GM18951 (cell line): ENCODE data around the gene USP8.
"Not testable (repeated sequence)": the region's sequence is repeated elsewhere in the genome, so short reads cannot be mapped to it uniquely, and the experiment has no call there.

Source experiments
- POLR2A ChIP-seq: IDR thresholded peaks from 4 replicates; pipeline ENCODE4 v1.6.1; 2011; ENCODE audit warnings: mild to moderate bottlenecking; ENCODE audit not compliant: insufficient read length, insufficient read depth; ENCODE audit errors: extremely low read depth
- in situ Hi-C: fragments of 300-500 bp; cut with MboI; formaldehyde crosslinking; loops from one replicate; pipeline ENCODE4 v1.12.0; 2022; ENCODE audit warnings: low sequenced_read_pairs, mixed read lengths, inconsistent platforms; ENCODE audit not compliant: unreplicated experiment

The USP8 gene

GRCh38 chr15:50418041-50418583, 6.1 kb upstream of the USP8 start:
- in situ Hi-C loops: no loop called here
- no peak for TF ChIP-seq POLR2A

GRCh38 chr15:50425219-50425618, 1.0 kb downstream of the USP8 start:
- TF ChIP-seq POLR2A: no peak
- in situ Hi-C loops: no loop called here

GRCh38 chr15:50425678-50426246, 1.6 kb downstream of the USP8 start:
- in situ Hi-C loops: not testable (repeated sequence)

DNA sequence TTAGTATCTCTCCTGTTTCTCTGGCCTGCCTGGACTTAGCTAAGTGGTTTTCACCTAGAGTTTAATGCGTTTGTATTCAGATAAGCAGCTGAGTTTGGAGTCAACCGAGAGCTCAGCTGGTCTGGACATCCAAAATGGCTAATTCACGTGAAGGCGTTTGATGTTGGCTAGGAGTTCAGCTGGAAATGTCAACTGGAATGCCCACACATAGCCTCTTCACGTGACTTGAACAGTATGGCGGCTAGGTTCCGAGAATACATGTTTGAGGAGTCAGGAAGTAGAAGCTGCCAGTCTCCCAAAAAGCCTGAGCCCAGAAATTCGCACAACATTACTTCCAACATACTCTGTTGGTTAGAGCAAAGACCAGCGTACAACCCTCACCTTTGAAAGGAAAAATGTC, 2.2 kb downstream of the USP8 start:
- no peak for TF ChIP-seq POLR2A

GRCh38 chr15:50431204-50431603, 7.0 kb downstream of the USP8 start:
- in situ Hi-C loops: no loop called here
- no peak for TF ChIP-seq POLR2A

More for the DNA sequence above, 2.2 kb downstream of the USP8 start:
- in situ Hi-C loops: no loop called here

DNA sequence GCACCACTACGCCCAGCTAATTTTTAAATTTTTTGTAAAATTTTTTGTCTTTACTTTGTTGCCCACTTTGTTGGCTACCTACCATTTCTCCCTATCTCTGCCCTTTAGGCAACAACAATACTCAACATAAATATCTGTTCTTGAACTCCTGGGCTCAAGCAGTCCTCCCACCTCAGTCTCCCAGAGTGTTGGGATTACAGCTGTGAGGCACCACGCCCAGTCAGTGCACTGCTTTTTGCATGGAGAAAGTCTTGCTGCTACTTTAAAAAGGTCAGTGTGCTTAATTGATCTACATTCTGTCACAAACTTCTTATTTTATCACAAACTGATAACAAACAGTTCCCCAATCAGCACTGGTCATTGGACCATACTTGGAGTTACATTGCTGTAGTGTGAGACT, 8.0 kb downstream of the USP8 start:
- no peak for TF ChIP-seq POLR2A
- in situ Hi-C loops: no loop called here

- TF ChIP-seq POLR2A: no peak
- in situ Hi-C loops: no loop called here
Observed at GRCh38 chr15:50435772-50436171, 11.6 kb downstream of the USP8 start.

DNA sequence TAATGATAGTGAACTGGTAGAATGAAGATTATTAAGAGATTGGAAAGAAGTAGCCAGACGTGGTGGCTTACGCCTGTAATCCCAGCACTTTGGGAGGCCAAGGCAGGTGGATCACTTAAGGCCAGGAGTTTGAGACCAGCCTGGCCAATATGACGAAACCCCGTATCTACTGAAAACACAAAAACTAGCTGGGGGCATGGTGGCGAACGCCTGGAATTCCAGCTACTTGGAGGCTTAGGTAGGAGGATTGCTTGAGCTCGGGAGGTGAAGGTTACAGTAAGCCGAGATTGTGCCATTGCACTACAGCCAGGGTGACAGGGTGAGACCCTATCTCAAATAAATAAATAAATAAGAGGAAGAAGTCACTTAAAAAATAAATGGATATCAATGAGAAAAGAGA, 14.0 kb downstream of the USP8 start:
- TF ChIP-seq POLR2A: no peak
- in situ Hi-C loops: no loop called here

DNA sequence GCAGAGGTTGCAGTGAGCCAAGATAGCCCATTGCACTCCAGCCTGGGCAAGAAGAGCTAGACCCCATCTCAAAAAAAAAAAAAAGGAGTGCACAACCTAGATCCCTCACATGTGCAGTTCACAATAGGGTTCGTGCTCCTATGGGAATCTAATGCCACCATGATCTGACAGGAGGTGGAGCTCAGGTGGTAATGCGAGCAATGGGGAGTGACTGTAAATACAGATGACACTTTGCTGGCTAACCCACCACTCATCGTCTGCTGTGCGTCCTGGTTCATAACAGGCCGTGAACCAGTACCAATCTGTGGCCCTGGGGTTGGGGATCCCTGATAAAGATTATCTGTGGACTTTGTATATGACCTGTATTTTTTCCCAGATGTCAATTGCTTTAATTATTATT, 16.7 kb downstream of the USP8 start:
- TF ChIP-seq POLR2A: no peak
- in situ Hi-C loops: no loop called here

- no peak for TF ChIP-seq POLR2A
- in situ Hi-C loops: loop anchor here (10.0 kb wide), 1 partner anchor 98 kb away; the partner anchor contains the start of gene GABPB1
Observed at GRCh38 chr15:50452927-50453326, 28.7 kb downstream of the USP8 start.

DNA sequence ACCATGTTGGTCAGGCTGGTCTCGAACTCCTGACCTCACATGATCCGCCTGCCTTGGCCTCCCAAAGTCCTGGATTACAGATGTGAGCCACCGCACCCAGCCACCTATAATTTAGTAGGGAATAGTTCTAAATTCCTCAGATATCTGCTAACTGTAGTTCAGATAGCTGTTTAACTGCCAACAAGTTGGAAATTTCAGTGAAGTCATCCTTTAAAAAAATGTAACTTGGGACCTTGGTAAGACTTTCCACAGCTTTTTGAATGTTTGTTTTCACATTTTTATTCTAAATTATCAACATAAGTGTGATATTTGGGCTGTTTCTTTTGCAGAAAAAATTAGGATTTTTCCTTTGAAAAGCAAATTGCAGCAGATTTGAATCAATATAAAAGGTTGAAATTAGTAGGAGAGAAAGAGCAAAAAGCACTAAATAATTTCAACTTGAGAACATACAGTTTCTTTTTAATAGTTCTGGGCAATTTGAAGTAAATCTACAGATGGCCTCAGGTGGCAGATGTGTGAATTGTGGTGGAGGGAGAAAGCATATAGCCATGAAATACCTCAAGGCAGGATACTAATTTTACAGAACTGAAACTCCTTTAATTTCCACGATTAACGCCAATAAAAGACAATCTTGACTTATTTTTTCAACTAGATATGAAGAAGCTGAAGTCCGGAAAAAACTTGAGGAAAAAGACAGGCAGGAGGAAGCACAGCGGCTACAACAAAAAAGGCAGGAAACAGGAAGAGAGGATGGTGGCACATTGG, 34.3 kb downstream of the USP8 start:
- in situ Hi-C loops: loop anchor here (10.0 kb wide), 1 partner anchor 104 kb away; the partner anchor contains the start of gene GABPB1
- no peak for TF ChIP-seq POLR2A

GRCh38 chr15:50463423-50464358, 39.5 kb downstream of the USP8 start:
- in situ Hi-C loops: no loop called here

DNA sequence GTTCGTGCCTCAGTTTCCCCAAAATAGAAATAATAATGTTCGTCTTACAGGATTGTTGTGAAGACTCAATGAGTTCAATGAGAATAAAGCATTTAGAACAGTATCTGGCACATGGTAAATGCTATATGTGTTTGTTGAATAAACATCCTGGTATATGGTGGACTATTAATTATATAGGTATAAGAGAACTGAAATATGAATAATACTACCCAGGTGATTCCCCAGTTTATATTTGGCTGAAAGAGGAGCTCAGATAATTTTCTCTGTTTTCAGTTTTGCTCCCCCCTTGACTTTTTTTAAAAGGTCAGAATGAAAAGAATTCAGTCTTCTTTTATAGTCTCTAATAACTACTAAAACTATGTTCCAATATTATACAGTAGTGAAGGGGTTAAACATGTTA, 46.9 kb downstream of the USP8 start:
- in situ Hi-C loops: no loop called here
- TF ChIP-seq POLR2A: no peak

More at GRCh38 chr15:50463423-50464358, 39.5 kb downstream of the USP8 start:
- TF ChIP-seq POLR2A: no peak
